ENCODE measurements around the gene CORO6.

The CORO6 gene

DNA sequence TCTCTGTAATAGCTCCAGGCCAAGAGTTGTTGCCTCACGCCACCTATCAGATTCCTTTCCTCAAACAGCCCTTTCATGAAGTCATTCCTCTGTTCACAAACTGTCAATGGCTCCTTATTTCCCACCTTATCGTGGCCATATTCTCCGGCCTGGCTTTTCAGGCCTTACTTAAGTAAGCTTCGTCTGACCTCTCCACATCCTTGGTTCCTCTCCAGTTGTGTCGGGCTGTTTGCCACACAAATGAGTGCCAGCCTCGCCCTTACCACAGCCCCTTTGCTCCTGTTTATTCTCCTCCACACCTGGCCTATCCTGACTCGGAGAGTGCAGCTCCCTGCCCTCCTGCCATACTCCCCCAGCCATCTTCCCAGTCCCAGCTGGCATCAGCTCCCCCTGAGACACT is 52.2 kb downstream of the CORO6 start:
- TF ChIP-seq ZFX (IDR thresholded peaks at IDR 0.05) (no peak), CTCF (conservative IDR thresholded peaks at IDR 0.05) (no peak)
- H3K27ac ChIP-seq, result no peak overlapping the region

DNA sequence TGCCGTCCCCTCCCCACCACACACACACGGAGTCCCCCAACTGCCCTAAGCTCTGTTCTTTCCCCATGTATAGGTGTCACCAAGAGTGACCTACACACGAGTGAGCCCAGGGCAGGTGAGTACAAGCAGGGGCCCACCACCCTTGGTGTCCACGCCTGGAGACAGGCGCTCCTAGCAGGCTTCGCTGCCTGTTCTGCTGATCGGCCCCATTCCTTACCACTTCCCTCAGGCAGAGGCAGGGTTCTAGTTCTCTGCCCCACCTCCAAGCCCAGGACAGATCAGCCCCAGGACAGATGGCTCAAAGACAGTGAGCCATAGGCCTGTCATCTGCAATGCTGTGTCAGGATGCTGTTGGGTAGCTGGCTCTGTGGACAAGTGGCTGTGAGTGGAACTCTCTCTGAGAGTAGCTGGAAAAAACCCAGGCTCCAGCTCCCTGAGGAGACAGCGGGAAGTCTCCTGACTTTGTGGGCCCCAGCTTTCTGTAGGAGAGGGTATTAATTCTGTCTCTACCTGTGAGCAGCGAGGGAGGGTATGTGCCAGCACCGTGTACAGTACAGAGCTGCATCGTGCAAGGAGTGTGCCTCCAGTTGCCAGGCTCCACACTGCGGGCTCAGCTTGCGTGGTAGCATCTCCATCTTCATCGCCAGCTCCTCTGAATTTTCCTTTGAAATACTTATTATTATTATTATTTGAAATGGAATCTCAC is 53.3 kb downstream of the CORO6 start:
- no peak for TF ChIP-seq ZFX (IDR thresholded peaks at IDR 0.05)
- TF ChIP-seq CTCF (conservative IDR thresholded peaks at IDR 0.05), result no peak
- peak overlapping the region; percentile 73 for H3K27ac ChIP-seq

DNA sequence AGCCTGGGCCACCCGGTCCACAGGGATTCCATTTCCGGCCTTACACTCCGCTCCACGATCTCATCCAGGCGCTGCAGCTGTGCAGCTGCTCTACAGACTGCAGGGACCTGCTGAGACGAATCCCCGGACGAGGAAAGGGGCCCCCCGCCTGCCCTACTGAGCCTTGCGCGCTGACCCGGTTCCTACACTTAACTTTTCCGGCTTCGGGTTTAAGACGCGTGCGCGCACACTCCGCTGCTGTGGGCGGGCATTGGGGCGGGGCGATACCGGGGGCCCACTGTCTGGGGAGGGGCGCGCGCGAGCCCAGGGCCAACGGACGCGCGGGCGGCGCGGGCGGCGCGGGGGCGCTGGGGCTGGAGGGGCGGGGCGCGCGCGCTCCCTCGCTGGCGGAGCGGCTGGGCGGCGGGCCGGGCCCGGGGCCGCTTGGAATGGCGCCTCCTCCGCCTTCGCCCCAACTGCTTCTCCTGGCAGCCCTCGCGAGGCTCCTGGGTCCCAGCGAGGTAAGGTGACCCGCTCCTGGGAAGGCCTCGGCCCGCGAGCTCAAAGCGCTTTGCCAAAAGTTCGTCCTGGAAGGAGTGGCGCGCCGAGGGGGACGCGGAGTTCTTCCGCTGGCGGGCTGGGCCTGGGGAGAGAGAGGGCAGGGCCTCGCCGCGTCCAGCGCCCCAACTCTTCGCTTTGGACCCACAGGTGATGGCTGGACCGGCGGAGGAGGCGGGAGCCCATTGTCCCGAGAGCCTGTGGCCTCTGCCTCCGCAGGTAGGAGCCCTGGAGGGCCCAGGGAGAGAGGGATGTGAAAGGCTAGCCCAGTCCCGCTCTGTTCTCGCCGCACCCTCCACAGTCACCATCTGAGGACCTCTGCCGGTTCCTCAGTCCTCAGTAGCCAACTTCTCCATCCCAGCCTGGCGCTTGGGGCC is 54.1 kb downstream of the CORO6 start, which contains the start of gene TP53I13:
TSS of gene TP53I13 (plus strand) at position 371 of the 914 bp plus-strand sequence. CDS start at position 429, 58 bp downstream.
- H3K27ac ChIP-seq, result peak within 1 kb of the TSS; percentile 73
- TF ChIP-seq ZFX (IDR thresholded peaks at IDR 0.05), result peak; percentile 80; the same call in 1 of the 2 replicates
- TF ChIP-seq CTCF (conservative IDR thresholded peaks at IDR 0.05), result no peak

GRCh38 chr17:29567554-29568330 is 55.0 kb downstream of the CORO6 start:
- peak overlapping the region; percentile 73 for H3K27ac ChIP-seq
- TF ChIP-seq CTCF (conservative IDR thresholded peaks at IDR 0.05) (peak; percentile 58), ZFX (IDR thresholded peaks at IDR 0.05) (no peak)

GRCh38 chr17:29567304-29567553 is 55.5 kb downstream of the CORO6 start:
- H3K27ac ChIP-seq, result peak overlapping the region; percentile 73
- TF ChIP-seq ZFX (IDR thresholded peaks at IDR 0.05), result no peak
- TF ChIP-seq CTCF (conservative IDR thresholded peaks at IDR 0.05), result no peak

- peak within 1 kb of the TSS; percentile 73 for H3K27ac ChIP-seq
- TF ChIP-seq ZFX (IDR thresholded peaks at IDR 0.05), result 0 out of 2 replicates have a peak, but pooled peaks have one; percentile 39
- TF ChIP-seq CTCF (conservative IDR thresholded peaks at IDR 0.05), result no peak; the same call in 1 of the 2 replicates
Observed at GRCh38 chr17:29566473-29567303, 56.0 kb downstream of the CORO6 start, which contains the start of gene ABHD15. Gene ABHD15, minus strand, starts transcription at chr17:29567037. Its CDS starts 71 bp downstream, at chr17:29566966.
